HepG2 (cell line): Measurements from ENCODE around the gene NISCH. TPM values are rescaled to one million over a fixed set of nuclear protein-coding genes. Genes with fewer than 3 reads are reported as not detected.

Source experiments
- CHCHD3 ChIP-seq: sonication (generic); formaldehyde crosslinking; IDR thresholded peaks from 2 replicates; pipeline ENCODE4 v1.8.0; 2022; ENCODE audit warnings: mild to moderate bottlenecking, missing genetic modification reagents, moderate library complexity
- KLF15 ChIP-seq: sonication (generic); formaldehyde crosslinking; IDR thresholded peaks from 2 replicates; pipeline ENCODE4 v1.8.1; 2023; ENCODE audit warnings: borderline replicate concordance, mild to moderate bottlenecking, inconsistent platforms, missing genetic modification reagents, mixed read lengths
- KLF16 ChIP-seq, 2 experiments: sonication (generic) in 1 of 2; formaldehyde crosslinking in 1 of 2; IDR thresholded peaks; 2 replicates each; pipeline versions ENCODE4 v1.6.1 to v1.8.0; 2016 to 2023; ENCODE audit warnings: missing genetic modification reagents in 2 of 2, missing compliant biosample characterization in 1 of 2
- NR0B2 ChIP-seq: sonication (generic); formaldehyde crosslinking; IDR thresholded peaks from 2 replicates; pipeline ENCODE4 v1.4.0; 2020; ENCODE audit warnings: mild to moderate bottlenecking, missing genetic modification reagents
- PCBP2 ChIP-seq: fragments of 200-400 bp; formaldehyde crosslinking; optimal IDR thresholded peaks from 2 replicates; pipeline ENCODE3; 2018; ENCODE audit warnings: low read length, low read depth; ENCODE audit not compliant: poor library complexity, severe bottlenecking
- PHF21A ChIP-seq: sonication (generic); formaldehyde crosslinking; IDR thresholded peaks from 2 replicates; pipeline ENCODE4 v1.5.0; 2020; ENCODE audit warnings: mild to moderate bottlenecking, missing genetic modification reagents
- RAD21 ChIP-seq: fragments of 450-650 bp; formaldehyde crosslinking; IDR thresholded peaks from 2 replicates; pipeline ENCODE4 v1.5.0; 2020; ENCODE audit warnings: mild to moderate bottlenecking
- SIN3B ChIP-seq: fragments of 150-350 bp; IDR thresholded peaks from 2 replicates; pipeline ENCODE4 v1.6.1; 2014; ENCODE audit warnings: low read length
- SIX1 ChIP-seq: sonication (generic); formaldehyde crosslinking; IDR thresholded peaks from 2 replicates; pipeline ENCODE4 v1.4.0; 2020; ENCODE audit warnings: missing genetic modification reagents, borderline replicate concordance
- SOX6 ChIP-seq, 2 experiments: fragments of 450-650 bp in 1 of 2; sonication (generic) in 1 of 2; formaldehyde crosslinking in 1 of 2; IDR thresholded peaks; 2 replicates each; pipeline versions ENCODE4 v1.4.0 to v1.6.1; 2017 to 2020; ENCODE audit warnings: antibody characterized with exemption in 1 of 2, mild to moderate bottlenecking in 1 of 2, missing genetic modification reagents in 1 of 2
- SRSF4 ChIP-seq: fragments of 200-400 bp; formaldehyde crosslinking; IDR thresholded peaks from one replicate; pipeline ENCODE4 v1.6.1; 2018; ENCODE audit warnings: mild to moderate bottlenecking, low read depth, low read length, moderate library complexity; ENCODE audit not compliant: poor library complexity, severe bottlenecking
- TEAD3 ChIP-seq: optimal IDR thresholded peaks from 2 replicates; pipeline ENCODE3; 2016; ENCODE audit warnings: borderline replicate concordance
- ZNF18 ChIP-seq: sonication (generic); formaldehyde crosslinking; IDR thresholded peaks from 2 replicates; pipeline ENCODE4 v1.8.0; 2022; ENCODE audit warnings: mild to moderate bottlenecking, missing genetic modification reagents; ENCODE audit not compliant: insufficient replicate concordance
- ZNF33A ChIP-seq: sonication (generic); formaldehyde crosslinking; IDR thresholded peaks from 2 replicates; pipeline ENCODE4 v1.5.1; 2020; ENCODE audit warnings: missing genetic modification reagents, mild to moderate bottlenecking, moderate library complexity, borderline replicate concordance
- ZNF350 ChIP-seq: sonication (generic); formaldehyde crosslinking; IDR thresholded peaks from 2 replicates; pipeline ENCODE4 v1.4.0; 2020; ENCODE audit warnings: mild to moderate bottlenecking, low read depth, missing genetic modification reagents, borderline replicate concordance
- ZSCAN31 ChIP-seq: sonication (generic); formaldehyde crosslinking; IDR thresholded peaks from 2 replicates; pipeline ENCODE4 v1.5.0; 2020; ENCODE audit warnings: low read depth, mild to moderate bottlenecking, missing genetic modification reagents
- polyA plus RNA-seq, 8 experiments: library from polyadenylated mRNA; depleted of rRNA in 3 of 8; stranded (reverse) in 7 of 8; unstranded in 1 of 8; fragments of >200 nt; fragmentation: Illumina TruSeq in 4 of 8; extraction: Trizol in 4 of 8; gene quantifications; 2 replicates each; pipeline versions ENCODE4 v1.2.1 to v1.2.3, GENCODE V29; 2011 to 2016; ENCODE audit warnings: low read depth in 4 of 8, missing spikeins in 1 of 8, mixed read lengths in 1 of 8; ENCODE audit not compliant: insufficient read depth in 1 of 8
- total RNA-seq, 5 experiments: library from RNA; depleted of rRNA; stranded (reverse); fragments of >200 nt; fragmentation: Illumina TruSeq; extraction: Trizol; gene quantifications; 2 replicates each; pipeline ENCODE4 v1.2.3, GENCODE V29; 2016; ENCODE audit warnings: low read depth in 1 of 5
- TF ChIP-seq, protein P1 (sequence below): IDR thresholded peaks from 2 replicates; pipeline ENCODE4 v1.6.1; 2016; ENCODE audit warnings: missing compliant biosample characterization, missing genetic modification reagents, borderline replicate concordance
- TF ChIP-seq, protein P2 (sequence below), 2 experiments: sonication (generic) in 1 of 2; formaldehyde crosslinking in 1 of 2; IDR thresholded peaks; 2 replicates each; pipeline versions ENCODE4 v1.4.0 to v1.6.1; 2018 to 2020; ENCODE audit warnings: missing genetic modification reagents in 2 of 2, borderline replicate concordance in 1 of 2, low read depth in 1 of 2, mild to moderate bottlenecking in 1 of 2, missing biosample characterization in 1 of 2

NISCH gene
- total and polyA plus RNA-seq, 2 of the 13 experiments (the other 11 are each of a cell fraction or from before 2014, with no cell fraction given) = 27.0 to 47.6 TPM

- TF ChIP-seq PCBP2 (no peak), SIX1 (CRISPR knock-in tag) (no peak), KLF16 (CRISPR knock-in tag; IDR thresholded peaks at IDR 0.05) (0 out of 4 replicates have a peak, but pooled peaks of 1 of the 2 experiments have one; percentile 42), SIN3B (no peak), PHF21A (CRISPR knock-in tag) (no peak), SRSF4 (no peak), CHCHD3 (CRISPR knock-in tag) (no peak), RAD21 (peak; percentile 96), SOX6 (IDR thresholded peaks at IDR 0.05) (no peak), SOX6 (CRISPR knock-in tag; IDR thresholded peaks at IDR 0.05) (peak; percentile 69), TEAD3 (CRISPR knock-in tag) (no peak), ZNF33A (CRISPR knock-in tag) (no peak), ZNF18 (CRISPR knock-in tag) (peak; percentile 68), NR0B2 (0 out of 2 replicates have a peak, but pooled peaks have one; percentile 50), KLF15 (CRISPR knock-in tag) (no peak), ZNF350 (CRISPR knock-in tag) (no peak; the same call in 1 of the 2 replicates), ZSCAN31 (peak; percentile 41; the same call in 1 of the 2 replicates)
- TF ChIP-seq, protein P1, sequence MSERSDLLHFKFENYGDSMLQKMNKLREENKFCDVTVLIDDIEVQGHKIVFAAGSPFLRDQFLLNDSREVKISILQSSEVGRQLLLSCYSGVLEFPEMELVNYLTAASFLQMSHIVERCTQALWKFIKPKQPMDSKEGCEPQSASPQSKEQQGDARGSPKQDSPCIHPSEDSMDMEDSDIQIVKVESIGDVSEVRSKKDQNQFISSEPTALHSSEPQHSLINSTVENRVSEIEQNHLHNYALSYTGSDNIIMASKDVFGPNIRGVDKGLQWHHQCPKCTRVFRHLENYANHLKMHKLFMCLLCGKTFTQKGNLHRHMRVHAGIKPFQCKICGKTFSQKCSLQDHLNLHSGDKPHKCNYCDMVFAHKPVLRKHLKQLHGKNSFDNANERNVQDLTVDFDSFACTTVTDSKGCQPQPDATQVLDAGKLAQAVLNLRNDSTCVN (CRISPR knock-in tag) = 0 out of 2 replicates have a peak, but pooled peaks have one; percentile 48
- TF ChIP-seq, protein P2, sequence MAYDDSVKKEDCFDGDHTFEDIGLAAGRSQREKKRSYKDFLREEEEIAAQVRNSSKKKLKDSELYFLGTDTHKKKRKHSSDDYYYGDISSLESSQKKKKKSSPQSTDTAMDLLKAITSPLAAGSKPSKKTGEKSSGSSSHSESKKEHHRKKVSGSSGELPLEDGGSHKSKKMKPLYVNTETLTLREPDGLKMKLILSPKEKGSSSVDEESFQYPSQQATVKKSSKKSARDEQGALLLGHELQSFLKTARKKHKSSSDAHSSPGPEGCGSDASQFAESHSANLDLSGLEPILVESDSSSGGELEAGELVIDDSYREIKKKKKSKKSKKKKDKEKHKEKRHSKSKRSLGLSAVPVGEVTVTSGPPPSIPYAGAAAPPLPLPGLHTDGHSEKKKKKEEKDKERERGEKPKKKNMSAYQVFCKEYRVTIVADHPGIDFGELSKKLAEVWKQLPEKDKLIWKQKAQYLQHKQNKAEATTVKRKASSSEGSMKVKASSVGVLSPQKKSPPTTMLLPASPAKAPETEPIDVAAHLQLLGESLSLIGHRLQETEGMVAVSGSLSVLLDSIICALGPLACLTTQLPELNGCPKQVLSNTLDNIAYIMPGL (CRISPR knock-in tag; IDR thresholded peaks at IDR 0.05; ENCODE audit: borderline replicate concordance in 1 of 2, low read depth in 1 of 2) = peak in 1 of 2 experiments; percentile 68; a peak in 1 of 4 replicates
These were observed 8.5 kb upstream of the NISCH start (continued) for GRCh38 chr3:52446631-52447511.
